Tongue (tissue), 2 donors: ENCODE data around the gene CSF2RB. TPM values are rescaled to one million over a fixed set of nuclear protein-coding genes. Genes with fewer than 3 reads are reported as not detected.
A peak's percentile ranks its signal among the peaks of the same experiment; 100 is the strongest.

ENCODE experiments used
- DNase-seq: peaks from one replicate; pipeline ENCODE4 v3.0.0-alpha.2; 2015
- total RNA-seq: library from RNA; depleted of rRNA; stranded (reverse); fragments of >200 nt; gene quantifications from one replicate; pipeline ENCODE4 v1.2.3, GENCODE V29; 2014

The CSF2RB gene
- total RNA-seq: 4.1 TPM

GRCh38 chr22:36913427-36914389 lies at the start of gene CSF2RB:
CSF2RB (plus strand) TSS chr22:36913628; CDS start chr22:36922208, 8,580 bp downstream.
- DNase-seq: no peak

- DNase-seq: no peak
Observed at GRCh38 chr22:36863979-36864378, 49.4 kb upstream of the CSF2RB start.

GRCh38 chr22:36864454-36865215 lies 48.8 kb upstream of the CSF2RB start:
- no peak for DNase-seq

- peak; percentile 20 for DNase-seq
Observed at GRCh38 chr22:36865346-36865745, 48.1 kb upstream of the CSF2RB start.

- DNase-seq: no peak
Observed at GRCh38 chr22:36867695-36868094, 45.7 kb upstream of the CSF2RB start.

GRCh38 chr22:36868546-36869181 lies 44.8 kb upstream of the CSF2RB start:
- no peak for DNase-seq

- no peak for DNase-seq
Observed at GRCh38 chr22:36870250-36870649, 43.2 kb upstream of the CSF2RB start.

GRCh38 chr22:36871669-36872081 lies 41.8 kb upstream of the CSF2RB start:
- DNase-seq: no peak

GRCh38 chr22:36872084-36872483 lies 41.3 kb upstream of the CSF2RB start:
- DNase-seq: no peak

- no peak for DNase-seq
Observed at GRCh38 chr22:36872866-36873498, 40.4 kb upstream of the CSF2RB start.

GRCh38 chr22:36873614-36874308 lies 39.7 kb upstream of the CSF2RB start:
- peak; percentile 46 for DNase-seq

GRCh38 chr22:36874309-36874696 lies 39.1 kb upstream of the CSF2RB start:
- DNase-seq: no peak

- no peak for DNase-seq
Observed at GRCh38 chr22:36874736-36875135, 38.7 kb upstream of the CSF2RB start.

GRCh38 chr22:36875741-36876140 lies 37.7 kb upstream of the CSF2RB start:
- no peak for DNase-seq

GRCh38 chr22:36879775-36880174 lies 33.7 kb upstream of the CSF2RB start:
- no peak for DNase-seq

GRCh38 chr22:36881504-36882245 lies 31.8 kb upstream of the CSF2RB start:
- no peak for DNase-seq

GRCh38 chr22:36884349-36885158 lies 28.9 kb upstream of the CSF2RB start:
- DNase-seq: no peak

GRCh38 chr22:36885474-36885873 lies 28.0 kb upstream of the CSF2RB start:
- no peak for DNase-seq

- DNase-seq: no peak
Observed at GRCh38 chr22:36886016-36886415, 27.4 kb upstream of the CSF2RB start.

- DNase-seq: no peak
Observed at GRCh38 chr22:36887162-36887561, 26.3 kb upstream of the CSF2RB start.
